PFSK-1 (cell line): ENCODE measurements around the gene FDXR.

Experiments
- FOXP2 ChIP-seq: optimal IDR thresholded peaks from 2 replicates; pipeline ENCODE3; 2011; ENCODE audit warnings: borderline replicate concordance, control low read depth, inconsistent platforms; ENCODE audit not compliant: insufficient read depth; ENCODE audit errors: extremely low read length, extremely low read depth
- POLR2AphosphoS5 ChIP-seq: IDR thresholded peaks from 2 replicates; pipeline ENCODE4 v1.6.1; 2012; ENCODE audit warnings: low read depth, mild to moderate bottlenecking, control low read depth, low read length, moderate library complexity
- SIN3A ChIP-seq: IDR thresholded peaks from 2 replicates; pipeline ENCODE4 v1.6.1; 2012; ENCODE audit warnings: mild to moderate bottlenecking, low read length, moderate library complexity, borderline replicate concordance; ENCODE audit not compliant: insufficient read depth
- TAF1 ChIP-seq: IDR thresholded peaks from 2 replicates; pipeline ENCODE4 v1.6.1; 2012; ENCODE audit warnings: low read length, control low read depth, borderline replicate concordance; ENCODE audit not compliant: insufficient read depth

GRCh38 chr17:74871356-74872076 lies 1.3 kb downstream of the FDXR start:
- TF ChIP-seq SIN3A (no peak), POLR2AphosphoS5 (no peak), TAF1 (no peak), FOXP2 (no peak)
